Measurements from ENCODE around the gene SMPD4.
"Not testable (repeated sequence)": the region's sequence is repeated elsewhere in the genome, so short reads cannot be mapped to it uniquely, and the experiment has no call there.

DNA sequence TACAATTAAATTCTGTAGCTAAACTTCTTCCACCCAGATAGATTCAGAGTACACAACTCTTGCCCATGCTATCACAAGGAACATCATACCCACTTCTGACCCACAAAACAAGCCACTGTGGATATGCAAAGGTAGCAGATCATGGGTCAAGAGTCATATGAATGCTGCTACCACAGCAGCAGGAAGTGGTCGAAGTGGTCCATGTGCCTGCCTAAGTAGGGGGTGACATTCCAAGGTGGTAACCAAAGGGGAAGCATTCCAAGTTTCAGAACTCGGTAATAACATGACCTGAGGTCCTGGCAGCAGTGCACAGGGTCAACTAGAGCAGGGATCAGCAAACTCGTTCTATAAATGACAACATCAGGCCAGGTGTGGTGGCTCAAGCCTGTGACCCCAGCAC lies 11.0 kb upstream of the SMPD4 start:
- not testable (repeated sequence) for TF ChIP-seq POLR2A, POLR2AphosphoS5 (IDR thresholded peaks at IDR 0.05; ENCODE audit: low read depth, low read length)

All from GM12891 (cell line).